ENCODE results near the gene TP53.
A peak's percentile ranks its signal among the peaks of the same experiment; 100 is the strongest.

The TP53 gene

GRCh38 chr17:7706631-7707354 is 19.5 kb upstream of the TP53 start:
- no peak for TF ChIP-seq CTCF (IDR thresholded peaks at IDR 0.05; ENCODE audit: low read length, missing control alignments)
- H3K4me3 ChIP-seq (replicated peaks; ENCODE audit: low read depth, low read length) = no peak overlapping the region
- DNase-seq (ENCODE audit: low read depth) = no peak

GRCh38 chr17:7705269-7706255 is 18.3 kb upstream of the TP53 start:
- peak overlapping the region; percentile 54 for H3K4me3 ChIP-seq (replicated peaks; ENCODE audit: low read depth, low read length)
- no peak for DNase-seq (ENCODE audit: low read depth)
- TF ChIP-seq CTCF (IDR thresholded peaks at IDR 0.05; ENCODE audit: low read length, missing control alignments) = no peak

GRCh38 chr17:7704601-7705268 is 17.4 kb upstream of the TP53 start, which contains the start of gene EFNB3:
Gene EFNB3 (plus strand): TSS chr17:7705202. CDS start chr17:7705599, 397 bp downstream.
- DNase-seq (ENCODE audit: low read depth) = peak; percentile 50
- peak within 1 kb of the TSS; percentile 54 for H3K4me3 ChIP-seq (replicated peaks; ENCODE audit: low read depth, low read length)
- no peak for TF ChIP-seq CTCF (IDR thresholded peaks at IDR 0.05; ENCODE audit: low read length, missing control alignments)

GRCh38 chr17:7703584-7704479 is 16.5 kb upstream of the TP53 start:
- TF ChIP-seq CTCF (IDR thresholded peaks at IDR 0.05; ENCODE audit: low read length, missing control alignments) = no peak
- no peak overlapping the region for H3K4me3 ChIP-seq (replicated peaks; ENCODE audit: low read depth, low read length)
- DNase-seq (ENCODE audit: low read depth) = peak; percentile 49

GRCh38 chr17:7702776-7703175 is 15.5 kb upstream of the TP53 start:
- TF ChIP-seq CTCF (IDR thresholded peaks at IDR 0.05; ENCODE audit: low read length, missing control alignments) = no peak
- no peak overlapping the region for H3K4me3 ChIP-seq (replicated peaks; ENCODE audit: low read depth, low read length)
- no peak for DNase-seq (ENCODE audit: low read depth)

- TF ChIP-seq CTCF (IDR thresholded peaks at IDR 0.05; ENCODE audit: low read length, missing control alignments) = no peak
- H3K4me3 ChIP-seq (replicated peaks; ENCODE audit: low read depth, low read length) = no peak overlapping the region
- no peak for DNase-seq (ENCODE audit: low read depth)
Measured at GRCh38 chr17:7701681-7702080, 14.4 kb upstream of the TP53 start.

Measured in fibroblast of pulmonary artery (primary cell).